Stimulated activated CD4-positive, alpha-beta T cell treated with anti-CD3 and anti-CD28 coated beads, Interleukin-12 subunit alpha, Interleukin-12 subunit beta, amount 100 ng/mL, for 48 hours (primary cell): ENCODE measurements around the gene ACSS1.

Experiments
- DNase-seq, 3 donors: peaks; one replicate each; pipeline ENCODE4 v3.0.0-alpha.2; 2020; ENCODE audit warnings: low read depth in 2 of 3, low spot score in 1 of 3

Gene ACSS1

DNA sequence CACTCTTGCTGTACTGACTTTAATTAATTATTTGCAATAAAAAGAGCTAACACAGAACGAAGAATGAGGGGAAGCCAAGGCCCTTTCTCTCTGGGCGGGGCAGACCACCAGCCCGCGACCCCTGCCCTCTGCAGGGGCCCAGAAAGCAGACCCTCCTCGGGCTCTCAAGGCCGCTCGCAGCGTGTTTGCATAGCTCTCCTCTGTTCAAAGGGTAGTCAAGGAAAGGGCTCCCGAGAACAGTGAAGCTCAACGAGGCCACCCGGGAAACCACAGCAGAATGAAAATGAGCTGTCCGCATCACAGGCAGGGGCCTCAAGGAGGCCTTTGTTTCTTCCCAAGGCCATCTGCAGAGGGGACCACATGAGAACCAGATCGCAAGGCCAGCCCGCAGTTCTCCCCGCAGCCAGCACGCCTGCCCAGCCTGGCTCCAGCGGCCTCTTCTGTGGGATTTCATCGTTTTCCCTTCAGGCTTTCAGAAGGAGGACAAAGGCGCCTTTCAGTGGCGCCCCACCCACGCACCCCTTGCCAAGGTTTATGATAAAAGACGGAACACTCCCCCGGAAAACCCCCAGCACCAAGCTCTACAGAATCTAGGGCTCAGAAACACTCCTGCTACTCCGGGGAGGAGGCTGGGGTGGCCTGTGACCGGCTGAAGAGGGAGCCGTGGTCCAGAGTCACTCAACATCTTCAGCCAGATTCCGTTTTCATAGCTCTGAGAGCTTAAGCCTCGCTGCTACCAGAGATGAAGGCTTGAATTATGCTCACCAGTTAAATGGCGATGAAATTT, 25.3 kb downstream of the ACSS1 start:
- DNase-seq, result no peak

DNA sequence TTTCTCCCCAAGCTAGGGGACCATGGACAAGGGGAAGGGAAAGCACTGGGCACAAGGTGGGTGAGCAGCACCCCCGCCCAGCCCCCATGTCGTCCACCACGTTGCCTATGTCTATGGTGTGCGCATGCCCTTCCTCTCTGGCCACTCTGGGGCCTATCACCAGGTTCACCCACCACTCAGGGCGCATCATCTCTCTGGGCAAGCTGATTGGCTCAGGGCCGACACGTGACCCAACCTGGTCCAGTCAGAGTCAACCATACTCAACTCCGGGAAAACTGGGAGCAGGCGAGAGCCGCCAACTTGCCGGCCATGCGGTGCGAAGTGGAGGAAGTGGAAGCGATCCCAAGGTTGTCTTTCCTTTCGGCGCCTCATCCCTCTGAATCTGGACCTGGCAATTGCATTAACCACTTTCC, 25.9 kb downstream of the ACSS1 start:
- DNase-seq, result no peak

DNA sequence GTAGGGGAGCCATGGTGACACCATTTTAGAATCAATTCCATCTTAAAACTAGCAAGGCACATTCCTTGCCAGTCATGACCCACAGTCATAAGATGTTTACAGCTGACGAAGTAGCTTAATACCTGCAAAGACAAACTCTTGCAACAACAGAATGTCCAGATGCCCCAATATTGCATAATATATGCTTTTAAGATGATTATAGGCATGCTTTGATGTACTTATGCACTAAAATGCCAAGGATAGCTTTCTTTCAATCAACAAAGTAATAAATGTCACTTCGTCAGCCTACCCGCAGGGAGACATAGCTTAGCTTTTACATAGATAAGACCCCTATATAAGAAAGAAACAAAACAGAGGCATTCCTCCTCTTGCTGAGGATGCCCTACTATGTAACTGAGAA, 26.7 kb downstream of the ACSS1 start:
- no peak for DNase-seq

DNA sequence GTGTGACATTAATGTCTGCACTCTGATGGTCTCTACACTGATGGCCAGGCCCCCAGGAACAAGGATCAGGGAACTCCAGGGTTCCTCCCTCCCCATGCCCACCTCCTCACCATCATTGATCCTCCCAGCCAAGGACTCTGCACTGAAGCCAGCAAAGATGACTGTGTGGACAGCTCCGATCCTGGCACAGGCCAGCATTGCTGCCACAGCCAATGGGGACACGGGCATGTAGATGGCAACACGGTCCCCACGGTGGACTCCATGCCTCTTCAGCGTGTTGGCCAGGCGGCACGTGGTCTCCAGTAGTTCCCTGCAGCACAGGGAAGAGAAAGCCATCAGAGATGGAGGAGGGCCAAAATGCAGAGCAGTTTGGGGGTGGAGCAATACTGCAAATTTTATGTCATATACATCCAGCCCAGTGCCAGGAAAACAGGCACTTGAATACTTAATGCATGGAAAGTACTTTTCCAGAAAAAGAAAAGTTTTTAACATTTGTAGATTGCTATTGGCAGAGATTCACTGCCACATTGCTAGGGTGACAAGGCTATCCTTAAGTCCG, 27.2 kb downstream of the ACSS1 start:
- no peak for DNase-seq

DNA sequence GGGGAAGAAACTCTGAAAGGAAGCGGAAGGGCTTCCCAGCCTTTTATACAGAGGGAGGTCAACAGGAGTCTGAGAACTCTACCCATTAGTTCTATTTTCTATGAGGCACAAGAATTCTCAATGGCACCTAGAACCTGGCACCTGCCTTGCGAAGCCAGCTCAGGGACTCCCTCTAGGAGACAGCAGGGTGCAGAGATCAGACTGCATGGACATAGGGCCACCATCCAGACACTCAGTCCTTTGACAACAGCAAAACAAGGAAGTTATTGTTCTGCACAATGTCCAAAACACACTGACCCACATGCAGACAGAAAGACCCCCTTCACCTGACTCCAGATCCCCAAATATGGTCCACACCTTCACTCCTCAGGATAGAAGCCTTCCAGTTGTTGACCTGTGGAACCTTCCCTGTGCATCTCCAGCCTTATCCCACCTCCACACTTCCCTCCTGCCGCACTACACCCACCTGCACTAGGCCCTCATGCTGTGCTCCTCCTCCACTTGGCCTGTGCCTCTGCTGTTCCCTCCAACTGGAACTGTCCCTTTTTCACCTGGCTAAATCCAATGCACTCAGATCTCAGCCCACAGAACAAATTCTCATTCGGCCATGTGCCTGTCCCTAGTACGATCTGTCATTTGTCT, 27.8 kb downstream of the ACSS1 start:
- DNase-seq, result no peak

DNA sequence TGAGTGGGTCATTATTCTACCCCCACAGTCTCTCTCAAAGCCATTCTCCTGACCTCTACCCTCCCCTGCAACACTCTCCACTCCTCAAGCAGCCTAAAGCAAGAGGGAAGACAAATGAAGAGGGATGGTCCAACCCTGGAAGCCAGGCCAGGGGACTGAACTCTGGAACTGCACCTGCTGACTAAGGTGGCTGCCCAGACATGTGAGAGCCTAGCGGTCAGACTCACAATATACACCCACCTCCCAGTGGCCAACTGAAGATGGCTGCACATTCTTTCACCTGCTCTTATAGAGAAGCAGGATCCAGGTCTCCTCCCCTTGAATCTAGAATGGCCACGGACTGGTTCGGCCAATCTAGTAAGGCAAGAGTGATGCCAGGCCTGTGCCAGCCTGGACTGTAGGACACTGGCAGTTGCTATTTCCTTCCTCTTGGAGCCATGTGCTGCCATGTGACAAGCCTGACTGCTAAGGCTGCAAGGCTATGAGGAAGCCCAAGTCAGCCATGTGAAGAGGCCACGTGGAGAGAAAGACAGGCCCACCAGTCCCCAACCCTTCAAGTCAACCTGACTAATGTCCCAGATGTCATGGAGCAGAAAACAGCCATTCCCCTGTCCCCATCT, 31.8 kb downstream of the ACSS1 start:
- DNase-seq, result no peak

DNA sequence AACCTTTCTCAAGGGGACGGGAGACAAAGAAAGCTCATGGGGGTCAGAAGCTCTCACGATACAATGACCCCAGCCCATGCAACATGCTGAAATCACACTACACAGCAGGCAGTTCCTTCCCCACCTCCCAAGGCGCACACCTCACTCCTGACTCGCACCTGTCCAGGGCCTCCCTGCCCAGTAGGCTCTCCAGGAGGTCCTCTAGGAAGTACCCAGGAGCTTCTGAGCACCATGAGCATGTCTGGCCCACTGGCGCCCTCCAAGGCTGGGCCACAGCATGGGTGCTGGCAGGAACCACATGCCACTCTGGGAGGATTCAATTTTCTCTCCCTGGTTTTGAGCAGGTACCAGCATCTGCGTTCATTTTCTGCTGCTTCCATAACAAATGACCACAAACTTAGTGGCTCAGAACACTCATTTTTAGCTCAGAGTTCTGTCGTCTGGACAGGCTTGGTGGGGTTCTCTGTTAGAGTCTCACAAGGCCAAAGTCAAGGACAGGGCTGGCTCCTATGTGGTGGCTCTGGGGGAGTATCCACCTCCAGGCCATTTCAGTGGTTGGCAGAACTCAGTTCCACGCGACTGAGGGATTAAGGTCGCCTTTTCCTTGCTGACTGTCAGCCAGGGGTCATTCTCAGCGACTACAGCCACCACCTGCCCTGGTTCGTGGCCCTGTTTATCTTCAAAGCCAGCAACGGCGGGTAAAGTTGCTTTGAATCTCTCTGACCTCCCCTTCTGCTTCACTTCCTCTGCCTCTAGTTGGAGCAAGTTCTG, 32.7 kb downstream of the ACSS1 start:
- no peak for DNase-seq

DNA sequence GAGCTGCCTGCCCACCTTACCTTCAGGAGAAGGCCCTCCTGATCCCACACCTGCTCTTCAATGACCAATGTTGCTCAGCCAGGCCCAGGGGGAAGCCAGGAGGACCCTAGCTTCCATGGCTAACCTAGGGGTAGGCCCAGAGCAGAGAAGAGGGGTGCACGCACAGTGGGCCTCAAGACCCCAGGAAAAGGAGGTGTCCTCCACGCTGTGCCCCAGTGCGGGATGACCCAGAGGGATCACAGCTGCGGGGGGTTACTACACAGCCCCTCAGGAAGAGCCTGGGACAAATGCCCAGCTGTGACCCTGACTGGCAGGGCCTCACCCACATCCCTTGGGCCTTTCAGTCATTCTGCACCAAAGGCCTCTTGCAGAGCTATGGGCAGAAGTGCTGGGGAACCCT, 33.8 kb downstream of the ACSS1 start:
- DNase-seq, result no peak

DNA sequence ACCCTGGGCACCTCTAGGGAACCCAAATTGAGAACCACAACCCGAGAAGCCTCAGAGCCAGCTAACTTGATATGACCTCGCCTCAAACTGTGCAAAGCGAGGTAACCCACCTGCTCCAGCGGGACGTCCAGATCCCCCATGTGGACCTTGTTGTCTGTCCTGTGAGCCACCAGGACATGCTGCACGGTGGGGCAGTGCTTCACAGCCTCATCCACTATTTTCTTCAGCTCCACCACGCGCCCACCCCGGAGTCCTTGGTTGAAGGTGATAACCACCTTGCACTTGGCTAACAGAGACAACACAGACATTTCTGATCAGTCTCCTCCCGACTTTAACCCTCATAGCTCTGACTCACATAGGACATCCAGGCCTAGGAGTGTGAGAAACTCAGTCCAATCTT, 34.6 kb downstream of the ACSS1 start:
- no peak for DNase-seq

DNA sequence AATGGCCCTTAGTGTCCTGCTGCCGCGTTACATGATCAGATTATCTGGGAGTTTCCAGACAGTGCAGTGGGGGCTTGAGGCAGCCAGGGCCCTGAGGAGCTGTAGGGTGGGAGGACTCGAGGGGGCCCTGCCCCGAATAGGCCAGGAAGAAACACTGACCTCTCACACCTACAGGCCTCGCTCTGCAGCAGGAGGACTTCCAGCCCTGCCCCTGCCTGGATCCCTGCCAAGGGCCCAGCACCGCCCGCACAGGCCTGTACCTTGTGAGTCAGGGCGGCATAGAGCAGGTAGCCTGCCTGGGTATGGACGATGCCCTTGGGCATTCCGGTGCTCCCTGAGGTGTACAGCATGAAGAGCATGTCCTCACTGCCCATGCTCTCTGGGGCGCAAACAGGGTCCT, 35.3 kb downstream of the ACSS1 start:
- DNase-seq, result no peak

DNA sequence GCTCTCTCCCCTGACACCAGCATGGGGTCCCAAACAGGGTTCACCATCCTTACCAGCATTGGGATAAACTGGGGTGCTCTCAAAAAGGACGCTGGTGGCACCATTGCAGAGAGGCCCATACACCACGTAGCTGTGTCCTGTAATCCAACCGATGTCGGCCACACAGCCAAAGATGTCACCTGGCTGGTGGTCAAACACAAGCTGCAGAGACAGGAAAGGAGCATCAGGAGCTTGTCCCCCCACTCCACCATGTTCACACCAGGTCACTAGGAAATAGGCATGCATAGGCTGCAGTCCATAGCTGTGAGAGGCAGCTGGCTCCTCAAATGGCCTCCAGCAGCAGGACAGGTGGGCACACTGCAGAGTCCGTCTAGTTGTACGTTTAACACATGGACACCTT, 36.6 kb downstream of the ACSS1 start:
- DNase-seq, result no peak

DNA sequence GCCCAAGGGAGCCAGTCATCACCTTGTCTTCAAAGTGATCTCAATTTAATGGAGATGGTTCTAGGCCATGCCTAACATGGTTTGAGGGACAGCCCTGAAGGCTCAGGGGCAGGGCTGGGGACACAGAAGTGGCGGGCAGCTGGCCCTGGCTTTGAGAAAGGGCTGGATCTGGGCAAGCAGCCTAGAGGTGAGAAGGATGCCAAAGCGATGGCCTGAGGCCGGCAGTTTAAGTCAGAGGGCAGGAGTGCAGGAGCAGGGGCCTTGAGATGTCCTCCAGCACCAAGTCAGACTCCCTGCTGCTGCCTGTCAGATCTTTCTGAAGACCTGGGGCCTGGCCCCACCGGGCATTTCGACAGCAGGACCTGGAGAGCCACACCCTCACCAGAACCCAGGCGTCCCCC, 37.0 kb downstream of the ACSS1 start:
- DNase-seq, result no peak

DNA sequence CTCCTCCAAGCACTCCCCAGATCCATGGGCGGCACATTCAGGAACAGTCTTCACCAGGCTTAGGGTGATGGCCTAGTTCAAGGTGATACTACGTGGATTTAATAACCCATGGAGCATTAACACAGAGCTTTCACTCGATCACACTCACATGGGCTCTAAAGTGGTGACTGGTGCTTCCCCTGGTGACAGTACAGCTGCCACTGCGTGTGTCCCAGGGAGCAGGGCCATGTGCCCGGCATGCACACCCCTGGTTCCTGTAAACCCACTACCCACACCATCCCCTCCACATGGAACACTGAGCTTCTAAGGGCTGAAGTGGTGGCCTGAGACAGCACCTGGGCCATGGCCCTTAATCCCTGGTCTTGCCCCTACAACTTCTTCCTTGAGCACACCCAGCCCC, 37.6 kb downstream of the ACSS1 start:
- DNase-seq, result no peak

DNA sequence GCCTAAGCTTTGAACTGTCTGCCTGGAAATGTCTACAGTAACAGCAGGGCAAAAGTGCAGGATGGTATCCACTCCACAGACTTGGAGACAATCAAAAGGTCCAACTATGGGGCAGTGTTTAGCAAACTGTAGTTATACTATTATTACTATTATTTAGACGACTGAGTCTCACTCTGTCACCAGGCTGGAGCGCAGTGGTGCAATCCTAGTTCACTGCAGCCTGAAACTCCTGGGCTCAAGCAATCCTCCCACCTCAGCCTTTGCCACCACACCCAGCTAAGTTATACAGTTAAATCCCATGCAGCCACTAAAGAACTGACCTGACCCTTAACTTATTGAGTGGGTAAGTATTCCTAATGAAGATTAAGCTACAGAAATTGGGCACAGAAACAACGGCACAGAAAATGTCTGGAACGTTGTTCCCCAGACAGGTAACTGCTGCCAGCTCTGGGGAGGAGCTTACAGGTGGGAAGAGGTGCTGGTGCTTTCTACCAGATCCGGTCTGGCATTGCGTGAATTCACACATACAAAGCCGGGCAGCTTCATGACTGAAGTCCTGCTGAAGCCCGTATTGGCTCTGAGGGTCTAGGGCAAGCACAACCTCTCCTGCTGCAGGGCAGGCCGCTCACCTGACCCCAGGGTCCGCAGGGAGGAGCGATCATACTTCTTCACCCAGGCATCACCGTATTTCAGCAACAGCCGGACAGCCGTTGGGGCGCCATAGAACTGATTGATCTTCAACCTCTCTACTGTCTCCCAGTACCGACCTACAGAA, 38.4 kb downstream of the ACSS1 start:
- DNase-seq, result no peak

DNA sequence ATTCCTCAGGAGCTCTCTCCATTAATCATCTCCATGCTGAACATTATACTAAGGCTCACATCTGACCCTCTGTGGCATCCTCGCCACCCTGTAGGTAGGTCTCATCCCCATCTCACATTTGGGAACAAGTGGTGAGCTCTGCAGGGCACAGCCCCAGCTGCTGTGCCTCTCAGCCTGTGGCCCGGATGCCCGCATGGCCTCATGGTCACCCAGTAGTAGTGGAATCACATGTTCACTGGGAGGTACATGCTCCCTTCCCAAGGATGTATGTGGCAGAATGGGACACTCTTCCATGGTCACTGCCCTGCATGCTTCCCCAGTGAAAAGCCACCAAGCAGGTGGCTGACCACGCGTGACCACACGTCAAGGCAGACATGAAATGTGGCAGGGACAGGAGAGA, 39.1 kb downstream of the ACSS1 start:
- DNase-seq, result no peak

DNA sequence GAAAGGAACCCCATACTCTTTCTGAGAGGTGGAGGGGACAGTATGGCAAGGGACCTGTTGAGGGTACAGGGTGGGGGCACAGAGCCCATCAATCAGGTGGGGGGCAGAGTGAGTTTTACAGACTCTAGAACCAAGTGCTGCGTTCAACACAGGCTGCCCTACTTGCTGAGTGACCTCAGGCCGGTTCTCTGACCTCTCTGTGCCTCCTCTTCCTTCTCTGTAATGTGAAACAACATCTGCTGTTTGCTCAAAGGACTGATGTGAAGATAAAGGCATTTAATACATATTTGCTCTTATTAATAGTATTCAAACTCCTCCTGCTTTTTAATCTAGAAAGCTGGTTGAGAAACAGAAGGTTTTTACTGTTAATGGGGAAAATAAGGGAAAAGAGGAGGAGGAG, 39.5 kb downstream of the ACSS1 start:
- DNase-seq, result no peak

DNA sequence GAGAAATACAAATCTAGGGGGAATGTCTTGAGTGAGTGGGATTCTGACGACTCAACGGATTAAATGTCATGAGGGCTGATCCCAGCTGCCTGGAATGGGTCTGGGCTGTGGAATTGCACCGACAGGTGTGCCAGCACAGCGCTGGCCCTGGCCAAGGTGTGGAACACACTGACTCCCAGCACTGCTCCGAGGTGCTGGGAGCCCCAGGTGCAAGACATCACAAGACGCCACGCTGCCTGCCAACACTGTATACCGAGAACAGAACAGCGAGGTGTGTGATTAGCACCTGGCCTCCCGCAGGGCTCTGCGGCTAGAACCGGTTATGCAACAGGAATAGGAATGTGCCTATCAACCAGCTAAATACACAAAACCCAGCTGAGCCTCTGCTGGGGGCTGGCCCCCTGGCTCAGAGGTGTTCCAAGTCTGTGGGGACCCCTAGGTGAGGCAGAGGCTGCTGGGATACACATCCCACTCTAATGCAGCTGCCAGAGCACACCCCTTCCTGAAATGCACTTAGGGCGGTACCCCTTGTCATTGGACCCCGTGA, 40.6 kb downstream of the ACSS1 start:
- no peak for DNase-seq

DNA sequence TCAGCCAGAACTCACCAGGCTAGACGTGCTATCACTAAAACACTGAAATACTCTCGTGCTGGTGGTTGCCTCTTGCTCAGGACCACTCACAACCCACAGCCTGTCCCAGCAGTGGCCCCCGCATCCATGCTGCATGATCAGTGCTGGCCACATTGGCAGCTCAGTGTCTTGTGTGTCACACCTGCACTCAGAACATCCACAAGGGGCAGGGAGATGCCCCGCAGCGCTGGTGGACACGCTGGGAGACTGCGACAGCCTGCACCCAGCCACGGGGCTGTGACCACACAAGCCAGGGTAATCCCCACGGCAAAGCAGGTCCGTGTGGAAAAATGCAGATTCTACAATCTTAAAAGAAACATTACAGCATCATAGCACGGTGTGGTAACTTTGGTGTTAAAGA, 41.5 kb downstream of the ACSS1 start:
- DNase-seq, result no peak

DNA sequence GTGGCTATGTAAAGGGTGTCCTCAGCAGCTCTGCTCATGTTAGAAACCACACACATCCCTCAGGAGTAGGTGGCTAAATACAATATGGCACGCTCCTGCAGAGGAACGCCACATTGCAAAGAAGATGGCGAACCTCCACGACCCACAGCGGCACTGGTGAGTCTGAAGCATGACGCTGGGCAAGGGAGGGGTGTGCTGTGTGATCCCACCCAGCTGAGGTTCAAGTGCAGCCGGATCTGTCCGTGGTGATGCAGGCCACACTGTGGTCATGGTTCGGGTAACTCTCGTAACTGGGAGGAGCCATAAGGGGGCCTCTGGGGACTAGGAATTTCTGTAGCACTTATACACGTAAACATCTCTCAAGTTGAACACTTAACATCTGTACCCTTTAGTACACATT, 42.0 kb downstream of the ACSS1 start:
- no peak for DNase-seq

DNA sequence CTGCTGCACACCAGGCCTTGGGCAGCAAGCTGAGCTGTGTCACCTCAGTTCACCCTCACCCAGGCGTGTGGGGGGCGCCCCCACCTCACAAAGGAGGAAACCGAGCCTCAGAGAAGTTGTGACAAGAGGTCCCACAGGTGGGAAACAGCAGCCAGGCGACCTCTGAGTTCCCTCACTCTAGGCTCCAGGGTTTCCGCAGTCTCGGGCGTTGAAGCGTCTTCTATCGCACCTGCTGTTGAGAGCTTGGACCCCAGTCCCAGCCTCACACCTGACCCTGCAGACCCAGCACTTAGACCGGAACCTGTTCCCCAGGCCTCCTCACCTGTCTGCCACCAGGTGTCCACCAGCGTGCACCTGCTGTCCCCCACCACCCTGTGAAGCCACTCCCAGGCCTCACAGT, 43.1 kb downstream of the ACSS1 start:
- no peak for DNase-seq
